Breast epithelium (tissue), 4 donors: ENCODE data around the gene DDX39A. TPM values are rescaled to one million over a fixed set of nuclear protein-coding genes. Genes with fewer than 3 reads are reported as not detected.

Experiments
- DNase-seq, 2 donors: peaks; one replicate each; pipeline ENCODE4 v3.0.0-alpha.2; 2019; ENCODE audit warnings: low spot score in 2 of 2
- H3K27ac ChIP-seq, 2 donors: fragments of 200-600 bp; sonication (generic) in 1 of 2; one replicate each; pipeline ENCODE4 v1.5.1; 2016 to 2019; ENCODE audit warnings: mild to moderate bottlenecking in 1 of 2
- H3K27me3 ChIP-seq, 2 donors: fragments of 200-600 bp; sonication (generic) in 1 of 2; one replicate each; pipeline versions ENCODE4 v1.5.1 to v1.6.0; 2017 to 2019; ENCODE audit warnings: control low read depth in 1 of 2, mild to moderate bottlenecking in 1 of 2
- H3K36me3 ChIP-seq: fragments of 200-600 bp; one replicate; pipeline ENCODE4 v1.5.1; 2019
- H3K4me1 ChIP-seq, 2 donors: fragments of 200-600 bp; sonication (generic); one replicate each; pipeline ENCODE4 v1.5.1; 2016 to 2019; ENCODE audit warnings: control low read depth in 1 of 2
- H3K4me3 ChIP-seq, 3 donors: fragments of 200-600 bp; sonication (generic); 1 replicate in 2 of 3; 2 replicates in 1 of 3; pipeline ENCODE4 v1.5.1; 2016 to 2019; ENCODE audit warnings: mild to moderate bottlenecking in 3 of 3, moderate library complexity in 2 of 3
- H3K9me3 ChIP-seq, 2 donors: fragments of 200-600 bp; sonication (generic) in 1 of 2; one replicate each; pipeline ENCODE4 v1.5.1; 2016 to 2019; ENCODE audit warnings: control low read depth in 1 of 2
- CTCF ChIP-seq, 3 donors: fragments of 450-650 bp; IDR thresholded peaks; one replicate each; pipeline ENCODE4 v1.5.1; 2016 to 2017; ENCODE audit warnings: antibody characterized with exemption in 3 of 3, mild to moderate bottlenecking in 3 of 3, moderate library complexity in 3 of 3
- POLR2A ChIP-seq: fragments of 450-650 bp; IDR thresholded peaks from one replicate; pipeline ENCODE4 v1.6.1; 2016; ENCODE audit warnings: antibody characterized with exemption, mild to moderate bottlenecking, moderate library complexity
- POLR2AphosphoS5 ChIP-seq, 3 donors: sonication (generic); formaldehyde crosslinking; IDR thresholded peaks; one replicate each; pipeline ENCODE4 v1.6.1; 2017; ENCODE audit warnings: antibody characterized with exemption in 3 of 3
- intact Hi-C: fragments of 100-400 bp; cut with DNase I; formaldehyde crosslinking; loops from one replicate; pipeline ENCODE4 v1.15.1; 2023; ENCODE audit warnings: low total_unique reads
- total RNA-seq, 3 donors: library from RNA; depleted of rRNA; stranded (reverse); fragments of >200 nt; gene quantifications; one replicate each; pipeline ENCODE4 v1.1.0, GENCODE V29; 2016

DDX39A gene
- total RNA-seq, 3 donors from 2014 or later, result 65.9 to 79.0 (median 75.5) TPM

GRCh38 chr19:14446336-14447036 lies 27.3 kb upstream of the DDX39A start:
- peaks cover 12% of the 10 kb centered on the region for H3K36me3 ChIP-seq
- DNase-seq, result no peak
- H3K4me1 ChIP-seq, result no peaks in the 10 kb centered on the region
- no peaks in the 10 kb centered on the region for H3K9me3 ChIP-seq
- intact Hi-C loops, result no loop called here
- TF ChIP-seq POLR2AphosphoS5 (IDR thresholded peaks at IDR 0.05) (no peak), POLR2A (no peak), CTCF (IDR thresholded peaks at IDR 0.05) (no peak)
- no peak overlapping the region for H3K4me3 ChIP-seq
- H3K27ac ChIP-seq, result no peak overlapping the region
- no peaks in the 10 kb centered on the region for H3K27me3 ChIP-seq

- intact Hi-C loops, result no loop called here
- DNase-seq, result no peak
- Histone ChIP-seq H3K27ac (no peak overlapping the region), H3K9me3 (no peaks in the 10 kb centered on the region), H3K27me3 (no peaks in the 10 kb centered on the region), H3K4me1 (no peaks in the 10 kb centered on the region), H3K36me3 (peaks cover 12% of the 10 kb centered on the region), H3K4me3 (no peak overlapping the region)
- TF ChIP-seq POLR2A (no peak), POLR2AphosphoS5 (IDR thresholded peaks at IDR 0.05) (no peak), CTCF (IDR thresholded peaks at IDR 0.05) (no peak)
Measured at GRCh38 chr19:14443632-14444216, 24.6 kb upstream of the DDX39A start.

- Histone ChIP-seq H3K4me3 (no peak overlapping the region), H3K27ac (no peak overlapping the region), H3K36me3 (peaks cover 12% of the 10 kb centered on the region), H3K27me3 (no peaks in the 10 kb centered on the region), H3K9me3 (no peaks in the 10 kb centered on the region), H3K4me1 (no peaks in the 10 kb centered on the region)
- TF ChIP-seq CTCF (IDR thresholded peaks at IDR 0.05) (no peak), POLR2A (no peak), POLR2AphosphoS5 (IDR thresholded peaks at IDR 0.05) (no peak)
- no peak for DNase-seq
- intact Hi-C loops, result no loop called here
Measured at GRCh38 chr19:14442891-14443631, 23.9 kb upstream of the DDX39A start.

- Histone ChIP-seq H3K27ac (no peak overlapping the region), H3K36me3 (peaks cover 12% of the 10 kb centered on the region), H3K4me1 (no peaks in the 10 kb centered on the region), H3K27me3 (no peaks in the 10 kb centered on the region), H3K4me3 (no peak overlapping the region), H3K9me3 (no peaks in the 10 kb centered on the region)
- intact Hi-C loops, result no loop called here
- no peak for DNase-seq
- TF ChIP-seq POLR2AphosphoS5 (IDR thresholded peaks at IDR 0.05), result no peak
- TF ChIP-seq CTCF (IDR thresholded peaks at IDR 0.05), result no peak
- TF ChIP-seq POLR2A, result no peak
Measured at GRCh38 chr19:14441041-14441938, 22.1 kb upstream of the DDX39A start.
